H1 (cell line): ENCODE results near the gene NID2. TPM values are rescaled to one million over a fixed set of nuclear protein-coding genes. Genes with fewer than 3 reads are reported as not detected.

Experiments
- CTCF ChIA-PET: fragments of 300-600 bp; sonication (Branson Sonifier 250); formaldehyde crosslinking; loops from one replicate; lab custom pipeline; 2021; ENCODE audit not compliant: partially characterized antibody; lab: Charles Lee
- POLR2A ChIA-PET: fragments of 300-600 bp; sonication (Branson Sonifier 250); formaldehyde crosslinking; loops from one replicate; lab custom pipeline; 2021; ENCODE audit warnings: inconsistent platforms; ENCODE audit not compliant: partially characterized antibody; lab: Charles Lee
- DNase-seq, 2 experiments: peaks; one replicate each; pipeline versions ENCODE4 v3.0.0 to v3.0.0-alpha.2; 2010 to 2022; ENCODE audit warnings: low spot score in 2 of 2, low read depth in 1 of 2, mixed read lengths in 1 of 2
- FAIRE-seq: peaks from 2 replicates; lab custom pipeline; 2011; peaks lifted over from hg19 to GRCh38; lab: Jason Lieb, UNC
- H2AFZ ChIP-seq: 2 replicates; pipeline ENCODE4 v1.8.1; 2012; ENCODE audit warnings: low read length, inconsistent platforms
- H2AK5ac ChIP-seq: 2 replicates; pipeline ENCODE4 v1.6.1; 2013; ENCODE audit warnings: low read depth, low read length
- H2BK120ac ChIP-seq: replicated peaks from 2 replicates; pipeline ENCODE3; 2013; ENCODE audit warnings: low read depth, low read length, inconsistent platforms
- H2BK12ac ChIP-seq: 2 replicates; pipeline ENCODE4 v1.6.1; 2013; ENCODE audit warnings: low read depth, low read length
- H2BK15ac ChIP-seq: 2 replicates; pipeline ENCODE4 v1.6.1; 2013; ENCODE audit warnings: low read length
- H2BK20ac ChIP-seq: 2 replicates; pipeline ENCODE4 v1.6.1; 2013; ENCODE audit warnings: low read length
- H2BK5ac ChIP-seq: 2 replicates; pipeline ENCODE4 v1.6.1; 2013; ENCODE audit warnings: low read depth, low read length
- H3K14ac ChIP-seq: 2 replicates; pipeline ENCODE4 v1.6.1; 2013; ENCODE audit warnings: inconsistent platforms; ENCODE audit not compliant: insufficient read length
- H3K18ac ChIP-seq: 2 replicates; pipeline ENCODE4 v1.6.1; 2013; ENCODE audit warnings: low read length; ENCODE audit errors: extremely low read depth
- H3K23ac ChIP-seq: 2 replicates; pipeline ENCODE4 v1.6.1; 2013; ENCODE audit warnings: inconsistent platforms; ENCODE audit not compliant: insufficient read length
- H3K23me2 ChIP-seq: 2 replicates; pipeline ENCODE4 v1.6.1; 2013; ENCODE audit warnings: low read depth, low read length
- H3K27ac ChIP-seq: 2 replicates; pipeline ENCODE4 v1.6.1; 2011; ENCODE audit warnings: low read depth, low read length, inconsistent platforms
- H3K27me3 ChIP-seq, 4 experiments: replicated peaks in 1 of 4; 1 replicate in 1 of 4; 2 replicates in 3 of 4; pipeline versions ENCODE4 v1.6.1 to v1.8.1; 2011 to 2013; ENCODE audit warnings: low read length in 3 of 4, mild to moderate bottlenecking in 3 of 4, inconsistent platforms in 2 of 4, mixed read lengths in 2 of 4, moderate library complexity in 1 of 4; ENCODE audit not compliant: control insufficient read depth in 3 of 4, insufficient read depth in 3 of 4; ENCODE audit errors: extremely low read depth in 1 of 4
- H3K36me3 ChIP-seq, 4 experiments: 2 replicates each; pipeline versions ENCODE4 v1.6.1 to v1.8.1; 2011 to 2013; ENCODE audit warnings: mild to moderate bottlenecking in 4 of 4, low read length in 3 of 4, moderate library complexity in 2 of 4, control low read depth in 1 of 4, inconsistent platforms in 1 of 4; ENCODE audit not compliant: insufficient read depth in 4 of 4, control insufficient read depth in 2 of 4
- H3K4ac ChIP-seq: replicated peaks from 2 replicates; pipeline ENCODE3; 2013; ENCODE audit warnings: low read length, low read depth, mixed read lengths, inconsistent platforms; ENCODE audit not compliant: insufficient read length
- H3K4me1 ChIP-seq, 4 experiments: replicated peaks in 1 of 4; 1 replicate in 1 of 4; 2 replicates in 3 of 4; pipeline versions ENCODE4 v1.6.1 to v1.8.1; 2011 to 2013; ENCODE audit warnings: low read length in 3 of 4, inconsistent platforms in 2 of 4, mixed read lengths in 1 of 4; ENCODE audit not compliant: insufficient read depth in 4 of 4, control insufficient read depth in 3 of 4
- H3K4me2 ChIP-seq, 2 experiments: 2 replicates each; pipeline versions ENCODE4 v1.6.1 to v1.8.1; 2011 to 2013; ENCODE audit warnings: low read depth in 2 of 2, low read length in 2 of 2, control low read depth in 1 of 2, inconsistent platforms in 1 of 2, mild to moderate bottlenecking in 1 of 2; ENCODE audit not compliant: insufficient read depth in 1 of 2
- H3K4me3 ChIP-seq, 4 experiments: fragments of 200-600, 300-600 bp in 1 of 4; sonication (generic), shearing (Covaris generic), sonication (Bioruptor Twin) in 1 of 4; 2 replicates each; pipeline versions ENCODE4 v1.5.1 to v1.8.1; 2011 to 2016; ENCODE audit warnings: low read length in 4 of 4, low read depth in 3 of 4, control low read depth in 2 of 4, inconsistent platforms in 2 of 4, mild to moderate bottlenecking in 2 of 4, mixed read lengths in 1 of 4, moderate library complexity in 1 of 4; ENCODE audit not compliant: insufficient read depth in 2 of 4; ENCODE audit errors: extremely low read depth in 1 of 4
- H3K56ac ChIP-seq: replicated peaks from 2 replicates; pipeline ENCODE3; 2013; ENCODE audit warnings: low read depth, mild to moderate bottlenecking, mixed read lengths, low read length, inconsistent platforms; ENCODE audit not compliant: insufficient read length
- H3K79me1 ChIP-seq: 2 replicates; pipeline ENCODE4 v1.6.1; 2013; ENCODE audit warnings: low read depth, low read length, control low read depth
- H3K79me2 ChIP-seq, 2 experiments: 2 replicates each; pipeline versions ENCODE4 v1.6.1 to v1.8.1; 2012 to 2013; ENCODE audit warnings: low read length in 2 of 2, mild to moderate bottlenecking in 2 of 2, inconsistent platforms in 1 of 2; ENCODE audit not compliant: insufficient read depth in 2 of 2, control insufficient read depth in 1 of 2
- H3K9ac ChIP-seq, 4 experiments: replicated peaks in 1 of 4; 1 replicate in 1 of 4; 2 replicates in 3 of 4; pipeline versions ENCODE4 v1.6.1 to v1.8.1; 2011 to 2013; ENCODE audit warnings: low read depth in 3 of 4, low read length in 3 of 4, control low read depth in 2 of 4, mild to moderate bottlenecking in 2 of 4, moderate library complexity in 2 of 4, inconsistent platforms in 1 of 4; ENCODE audit errors: extremely low read depth in 1 of 4
- H3K9me3 ChIP-seq, 2 experiments: 2 replicates each; pipeline versions ENCODE4 v1.6.1 to v1.8.1; 2012 to 2013; ENCODE audit warnings: mild to moderate bottlenecking in 2 of 2, moderate library complexity in 2 of 2, control low read depth in 1 of 2, inconsistent platforms in 1 of 2, low read depth in 1 of 2, low read length in 1 of 2, mixed read lengths in 1 of 2; ENCODE audit not compliant: insufficient read depth in 2 of 2
- H4K20me1 ChIP-seq, 2 experiments: replicated peaks in 1 of 2; 2 replicates each; pipeline versions ENCODE3 to v1.8.1; 2011 to 2013; ENCODE audit warnings: inconsistent platforms in 2 of 2, low read length in 2 of 2, mild to moderate bottlenecking in 1 of 2; ENCODE audit not compliant: insufficient read depth in 2 of 2, control insufficient read depth in 1 of 2
- H4K5ac ChIP-seq: 2 replicates; pipeline ENCODE4 v1.6.1; 2013; ENCODE audit warnings: low read length, low read depth, mixed read lengths, inconsistent platforms; ENCODE audit not compliant: insufficient read length
- H4K8ac ChIP-seq: 2 replicates; pipeline ENCODE4 v1.8.0; 2013; ENCODE audit warnings: mild to moderate bottlenecking, moderate library complexity, low read length, inconsistent platforms; ENCODE audit not compliant: insufficient read depth; ENCODE audit errors: extremely low read depth
- H4K91ac ChIP-seq: replicated peaks from 2 replicates; pipeline ENCODE3; 2013; ENCODE audit warnings: low read length, mixed read lengths, inconsistent platforms; ENCODE audit not compliant: insufficient read length
- BRCA1 ChIP-seq: IDR thresholded peaks from 2 replicates; pipeline ENCODE4 v1.6.1; 2012; ENCODE audit warnings: low read depth, low read length, improper control_type of control experiment
- GTF2F1 ChIP-seq: IDR thresholded peaks from 2 replicates; pipeline ENCODE4 v1.6.1; 2012; ENCODE audit warnings: low read depth, low read length, improper control_type of control experiment, borderline replicate concordance
- POU5F1 ChIP-seq: IDR thresholded peaks from 2 replicates; pipeline ENCODE4 v1.6.1; 2011; ENCODE audit warnings: low read depth, mild to moderate bottlenecking, low read length, moderate library complexity
- SIX5 ChIP-seq: IDR thresholded peaks from 2 replicates; pipeline ENCODE4 v1.6.1; 2011; ENCODE audit warnings: mild to moderate bottlenecking, low read depth, low read length
- WGBS, 2 experiments: shearing (Covaris generic) in 1 of 2; methylation state at CpG; one replicate each; pipeline versions ENCODE4 v1.1.6 to v1.1.7; 2013 to 2015; ENCODE audit warnings: low lambda C conversion rate in 2 of 2, mixed read lengths in 2 of 2, inconsistent platforms in 1 of 2, low coverage in 1 of 2, missing lambda C conversion rate in 1 of 2; ENCODE audit not compliant: insufficient replicate concordance in 2 of 2, insufficient coverage in 1 of 2, insufficient read length in 1 of 2; ENCODE audit errors: extremely low coverage in 1 of 2, missing lambda C conversion rate in 1 of 2; 5-methylcytosine and 5-hydroxymethylcytosine counted together
- polyA plus RNA-seq, 7 experiments: library from polyadenylated mRNA; depleted of rRNA in 3 of 7; stranded (reverse) in 5 of 7; unstranded in 2 of 7; fragments of >200 nt in 5 of 7; fragments of 200-250 nt in 2 of 7; gene quantifications; 1 replicate in 5 of 7; 2 replicates in 1 of 7; 4 replicates in 1 of 7; pipeline versions ENCODE4 v1.2.1 to v1.2.3, GENCODE V29; 2011 to 2013; ENCODE audit warnings: missing spikeins in 2 of 7, mixed read lengths in 2 of 7
- total RNA-seq: library from RNA; stranded (reverse); fragmentation: NEBNext Ultra II Directional; extraction: Animal tissue kit (Norgen Biotek cat#: 25700); gene quantifications from 2 replicates; pipeline ENCODE4 v1.2.1, GENCODE V29; 2021

NID2 gene
- total and polyA plus RNA-seq, 2 of the 8 experiments (the other 6 are each of a cell fraction or from before 2014, with no cell fraction given): 6.1 to 12.6 TPM

GRCh38 chr14:52018252-52018651 is 50.6 kb downstream of the NID2 start:
- no peaks in the 10 kb centered on the region for H3K79me2 ChIP-seq
- H3K56ac ChIP-seq: no peak overlapping the region
- no peak overlapping the region for H3K23ac ChIP-seq
- DNase-seq (no peak), FAIRE-seq (no peak)
- H4K91ac ChIP-seq: no peak overlapping the region
- H2BK12ac ChIP-seq: no peak overlapping the region
- no peak overlapping the region for H3K14ac ChIP-seq
- H3K79me1 ChIP-seq: no peaks in the 10 kb centered on the region
- H4K5ac ChIP-seq: no peak overlapping the region
- no peaks in the 10 kb centered on the region; a peak in 1 of 4 replicates for H3K9me3 ChIP-seq
- no peaks in the 10 kb centered on the region for H3K27me3 ChIP-seq
- H2AFZ ChIP-seq: no peak overlapping the region
- H3K18ac ChIP-seq: no peak overlapping the region
- no peak overlapping the region for H2BK20ac ChIP-seq
- H2BK5ac ChIP-seq: no peak overlapping the region
- H4K20me1 ChIP-seq: no peaks in the 10 kb centered on the region
- no peak overlapping the region for H3K4ac ChIP-seq
- no peak overlapping the region for H4K8ac ChIP-seq
- 92% methylated on average over 4 of the region's 4 CpGs; no CpG with 5 or more reads in 1 of the 2 experiments for WGBS, 2 experiments
- no peak overlapping the region for H3K4me2 ChIP-seq
- no peak overlapping the region for H3K9ac ChIP-seq
- peaks cover 2 to 14% (median 11%) of the 10 kb centered on the region in 4 experiments; a peak in 4 of 7 replicates for H3K4me1 ChIP-seq
- no peak overlapping the region for H2BK120ac ChIP-seq
- no peaks in the 10 kb centered on the region for H3K23me2 ChIP-seq
- no peak overlapping the region for H2BK15ac ChIP-seq
- ChIA-PET CTCF (interaction anchor here (1.3 kb wide), 1 partner anchor 22 kb away, joined by 3 read pairs; no protein-coding TSS in a partner anchor), POLR2A (no interaction called here)
- no peak overlapping the region for H3K27ac ChIP-seq
- no peak overlapping the region for H3K4me3 ChIP-seq
- no peaks in the 10 kb centered on the region for H3K36me3 ChIP-seq
- no peak overlapping the region for H2AK5ac ChIP-seq
- no peak for TF ChIP-seq SIX5
- no peak for TF ChIP-seq POU5F1
- no peak for TF ChIP-seq GTF2F1
- TF ChIP-seq BRCA1: no peak
